Astrocyte (in vitro differentiated cells and primary cell): ENCODE measurements around the gene SPINK4. TPM values are rescaled to one million over a fixed set of nuclear protein-coding genes. Genes with fewer than 3 reads are reported as not detected.
A peak's percentile ranks its signal among the peaks of the same experiment; 100 is the strongest.

Source experiments
- DNase-seq: peaks from one replicate; pipeline ENCODE4 v3.0.0-alpha.2; 2010; ENCODE audit warnings: low read depth
- FAIRE-seq: peaks from 2 replicates; lab custom pipeline; 2011; peaks lifted over from hg19 to GRCh38; lab: Jason Lieb, UNC
- H2AFZ ChIP-seq: 2 replicates; pipeline ENCODE4 v1.6.0; 2012; ENCODE audit warnings: low read depth, low read length, inconsistent platforms
- H3K27ac ChIP-seq: 2 replicates; pipeline ENCODE4 v1.5.1; 2011; ENCODE audit warnings: low read depth, low read length, inconsistent platforms
- H3K27me3 ChIP-seq: 2 replicates; pipeline ENCODE4 v1.6.0; 2011; ENCODE audit warnings: low read length, inconsistent platforms; ENCODE audit not compliant: insufficient read depth
- H3K36me3 ChIP-seq: 2 replicates; pipeline ENCODE4 v1.5.1; 2011; ENCODE audit warnings: low read length, inconsistent platforms; ENCODE audit not compliant: insufficient read depth
- H3K4me1 ChIP-seq: 2 replicates; pipeline ENCODE4 v1.5.1; 2011; ENCODE audit warnings: low read length, inconsistent platforms; ENCODE audit not compliant: insufficient read depth
- H3K4me2 ChIP-seq: 2 replicates; pipeline ENCODE4 v1.6.0; 2012; ENCODE audit warnings: low read length, inconsistent platforms
- H3K4me3 ChIP-seq: 2 replicates; pipeline ENCODE4 v1.5.1; 2011; ENCODE audit warnings: low read depth, mild to moderate bottlenecking, low read length, inconsistent platforms; ENCODE audit not compliant: insufficient read depth
- H3K79me2 ChIP-seq: 2 replicates; pipeline ENCODE4 v1.6.0; 2012; ENCODE audit warnings: mild to moderate bottlenecking, low read length, inconsistent platforms; ENCODE audit not compliant: insufficient read depth
- H3K9ac ChIP-seq: 2 replicates; pipeline ENCODE4 v1.6.0; 2012; ENCODE audit warnings: mild to moderate bottlenecking, low read length, inconsistent platforms
- H3K9me3 ChIP-seq: 2 replicates; pipeline ENCODE4 v1.5.1; 2012; ENCODE audit warnings: low read depth, mild to moderate bottlenecking, low read length, inconsistent platforms; ENCODE audit not compliant: insufficient read depth
- H4K20me1 ChIP-seq: 2 replicates; pipeline ENCODE4 v1.6.0; 2012; ENCODE audit warnings: low read length, inconsistent platforms; ENCODE audit not compliant: insufficient read depth
- H3K27ac Mint-ChIP-seq: one replicate; pipeline ENCODE4 v1.8.0; 2021; ENCODE audit warnings: mild to moderate bottlenecking, mixed read lengths; ENCODE audit not compliant: unreplicated experiment
- H3K27me3 Mint-ChIP-seq: one replicate; pipeline ENCODE4 v1.8.0; 2021; ENCODE audit warnings: low read depth, mixed read lengths; ENCODE audit not compliant: unreplicated experiment
- H3K36me3 Mint-ChIP-seq: one replicate; pipeline ENCODE4 v1.8.0; 2021; ENCODE audit warnings: low read depth, mixed read lengths; ENCODE audit not compliant: unreplicated experiment
- H3K4me1 Mint-ChIP-seq: one replicate; pipeline ENCODE4 v1.8.0; 2021; ENCODE audit warnings: low read depth, mixed read lengths; ENCODE audit not compliant: unreplicated experiment
- H3K4me3 Mint-ChIP-seq: one replicate; pipeline ENCODE4 v1.8.0; 2021; ENCODE audit warnings: mild to moderate bottlenecking, moderate library complexity, mixed read lengths; ENCODE audit not compliant: unreplicated experiment
- H3K9me3 Mint-ChIP-seq: one replicate; pipeline ENCODE4 v1.8.0; 2021; ENCODE audit warnings: mild to moderate bottlenecking, mixed read lengths; ENCODE audit not compliant: unreplicated experiment
- EZH2 ChIP-seq: IDR thresholded peaks from 2 replicates; pipeline ENCODE4 v1.6.1; 2012; ENCODE audit warnings: mild to moderate bottlenecking, low read length, inconsistent platforms; ENCODE audit not compliant: insufficient read depth
- total RNA-seq: library from RNA; stranded (reverse); gene quantifications from 2 replicates; pipeline ENCODE4 v1.2.1, GENCODE V29; 2021
- TF ChIP-seq, protein P1 (sequence below): IDR thresholded peaks from 2 replicates; pipeline ENCODE4 v1.5.1; 2011; ENCODE audit warnings: low read depth, mild to moderate bottlenecking, inconsistent platforms, low read length, moderate library complexity; ENCODE audit not compliant: insufficient read depth

SPINK4 gene
- total RNA-seq, 1 donor from 2014 or later: not detected

GRCh38 chr9:33223696-33224095, 16.3 kb upstream of the SPINK4 start:
- no peak overlapping the region for H3K4me2 ChIP-seq
- Mint-ChIP-seq H3K4me3 (no peak overlapping the region), H3K27me3 (peaks cover 12% of the 10 kb centered on the region), H3K36me3 (no peaks in the 10 kb centered on the region), H3K4me1 (no peaks in the 10 kb centered on the region), H3K27ac (no peak overlapping the region), H3K9me3 (no peaks in the 10 kb centered on the region)
- peaks cover 3% of the 10 kb centered on the region for H3K4me1 ChIP-seq
- DNase-seq: no peak
- no peak overlapping the region for H3K27ac ChIP-seq
- H2AFZ ChIP-seq: no peak overlapping the region
- no peaks in the 10 kb centered on the region for H4K20me1 ChIP-seq
- peaks cover 5% of the 10 kb centered on the region for H3K27me3 ChIP-seq
- TF ChIP-seq, protein P1, sequence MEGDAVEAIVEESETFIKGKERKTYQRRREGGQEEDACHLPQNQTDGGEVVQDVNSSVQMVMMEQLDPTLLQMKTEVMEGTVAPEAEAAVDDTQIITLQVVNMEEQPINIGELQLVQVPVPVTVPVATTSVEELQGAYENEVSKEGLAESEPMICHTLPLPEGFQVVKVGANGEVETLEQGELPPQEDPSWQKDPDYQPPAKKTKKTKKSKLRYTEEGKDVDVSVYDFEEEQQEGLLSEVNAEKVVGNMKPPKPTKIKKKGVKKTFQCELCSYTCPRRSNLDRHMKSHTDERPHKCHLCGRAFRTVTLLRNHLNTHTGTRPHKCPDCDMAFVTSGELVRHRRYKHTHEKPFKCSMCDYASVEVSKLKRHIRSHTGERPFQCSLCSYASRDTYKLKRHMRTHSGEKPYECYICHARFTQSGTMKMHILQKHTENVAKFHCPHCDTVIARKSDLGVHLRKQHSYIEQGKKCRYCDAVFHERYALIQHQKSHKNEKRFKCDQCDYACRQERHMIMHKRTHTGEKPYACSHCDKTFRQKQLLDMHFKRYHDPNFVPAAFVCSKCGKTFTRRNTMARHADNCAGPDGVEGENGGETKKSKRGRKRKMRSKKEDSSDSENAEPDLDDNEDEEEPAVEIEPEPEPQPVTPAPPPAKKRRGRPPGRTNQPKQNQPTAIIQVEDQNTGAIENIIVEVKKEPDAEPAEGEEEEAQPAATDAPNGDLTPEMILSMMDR: peak; percentile 13
- no peak for TF ChIP-seq EZH2
- no peak overlapping the region for H3K4me3 ChIP-seq
- H3K36me3 ChIP-seq: no peaks in the 10 kb centered on the region
- H3K9me3 ChIP-seq: no peaks in the 10 kb centered on the region
- FAIRE-seq: no peak
- H3K9ac ChIP-seq: no peak overlapping the region
- no peaks in the 10 kb centered on the region for H3K79me2 ChIP-seq

DNA sequence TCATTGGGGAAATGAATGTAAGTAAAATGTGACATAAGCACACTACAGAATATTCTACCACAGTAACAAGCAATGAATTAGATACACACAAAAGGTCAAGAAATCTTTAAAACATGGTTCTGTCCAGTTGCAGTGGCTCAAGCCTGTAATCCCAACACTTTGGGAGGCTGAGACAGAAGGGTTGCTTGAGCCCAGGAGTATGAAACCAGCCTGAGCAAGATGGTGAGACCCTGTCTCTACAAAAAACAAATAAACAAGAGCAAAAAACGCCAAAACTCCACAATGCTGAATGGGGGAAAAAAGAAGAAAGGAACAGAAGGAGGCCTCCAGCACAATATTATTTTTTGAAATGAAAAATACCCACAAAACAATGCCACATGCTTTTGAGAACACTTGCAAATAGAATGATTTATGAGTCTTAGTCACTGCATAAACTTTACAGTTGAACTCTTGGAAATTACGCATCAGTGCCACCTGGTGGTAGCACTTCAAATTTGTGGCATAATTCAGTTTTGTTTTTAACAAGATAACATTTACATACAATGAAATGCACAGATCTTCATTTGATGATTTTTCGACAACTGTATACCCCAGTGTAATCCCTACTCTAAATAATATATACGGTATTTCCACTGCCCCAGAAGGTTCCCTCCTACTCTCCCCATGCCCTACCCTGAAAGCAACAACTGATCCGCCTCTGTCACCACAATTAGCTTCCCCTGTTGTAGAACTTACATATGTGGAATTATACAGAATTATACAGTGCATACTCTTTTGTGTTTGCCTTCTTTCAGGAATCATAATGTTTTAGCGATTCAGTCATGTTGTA, 14.4 kb upstream of the SPINK4 start:
- Mint-ChIP-seq H3K4me3 (no peak overlapping the region), H3K9me3 (no peaks in the 10 kb centered on the region), H3K4me1 (no peaks in the 10 kb centered on the region), H3K27me3 (peaks cover 18% of the 10 kb centered on the region), H3K36me3 (no peaks in the 10 kb centered on the region), H3K27ac (peak overlapping the region; percentile 1)
- H4K20me1 ChIP-seq: no peaks in the 10 kb centered on the region
- peaks cover 3% of the 10 kb centered on the region for H3K4me1 ChIP-seq
- no peak overlapping the region for H2AFZ ChIP-seq
- peaks cover 5% of the 10 kb centered on the region for H3K27me3 ChIP-seq
- TF ChIP-seq EZH2: no peak
- TF ChIP-seq, protein P1: peak; percentile 74
- FAIRE-seq (peak; percentile 23), DNase-seq (peak; percentile 59)
- peak overlapping the region; percentile 30 for H3K4me2 ChIP-seq
- H3K9me3 ChIP-seq: no peaks in the 10 kb centered on the region
- H3K27ac ChIP-seq: no peak overlapping the region
- H3K79me2 ChIP-seq: no peaks in the 10 kb centered on the region
- H3K9ac ChIP-seq: no peak overlapping the region
- no peaks in the 10 kb centered on the region for H3K36me3 ChIP-seq
- no peak overlapping the region for H3K4me3 ChIP-seq

GRCh38 chr9:33227008-33227398, 13.0 kb upstream of the SPINK4 start:
- Histone ChIP-seq H3K4me2 (no peak overlapping the region), H3K27ac (no peak overlapping the region), H3K79me2 (no peaks in the 10 kb centered on the region), H3K9me3 (no peaks in the 10 kb centered on the region), H3K4me3 (no peak overlapping the region), H3K9ac (no peak overlapping the region), H3K4me1 (peaks cover 3% of the 10 kb centered on the region), H2AFZ (no peak overlapping the region), H3K27me3 (peaks cover 5% of the 10 kb centered on the region), H4K20me1 (no peaks in the 10 kb centered on the region), H3K36me3 (no peaks in the 10 kb centered on the region)
- no peak overlapping the region for H3K27ac Mint-ChIP-seq
- no peak for FAIRE-seq
- no peaks in the 10 kb centered on the region for H3K36me3 Mint-ChIP-seq
- peaks cover 23% of the 10 kb centered on the region for H3K27me3 Mint-ChIP-seq
- TF ChIP-seq, protein P1: no peak
- TF ChIP-seq EZH2: no peak
- H3K4me1 Mint-ChIP-seq: no peaks in the 10 kb centered on the region
- H3K9me3 Mint-ChIP-seq: peaks cover 3% of the 10 kb centered on the region
- no peak overlapping the region for H3K4me3 Mint-ChIP-seq
- DNase-seq: no peak
